NB4 (cell line): ENCODE data around the gene MBTPS2.

Source experiments
- DNase-seq: peaks from one replicate; pipeline ENCODE4 v3.0.0; 2010; ENCODE audit warnings: low read depth
- H3K4me3 ChIP-seq: one replicate; pipeline ENCODE4 v1.5.1; 2011; ENCODE audit warnings: mild to moderate bottlenecking, low read depth, low read length, moderate library complexity
- CTCF ChIP-seq: IDR thresholded peaks from one replicate; pipeline ENCODE4 v1.5.1; 2012; ENCODE audit warnings: low read depth, low read length
- MAX ChIP-seq: IDR thresholded peaks from 2 replicates; pipeline ENCODE4 v1.6.1; 2011; ENCODE audit warnings: low read depth, low read length
- MYC ChIP-seq: IDR thresholded peaks from 2 replicates; pipeline ENCODE4 v1.6.1; 2011; ENCODE audit warnings: low read depth, low read length
- POLR2A ChIP-seq: IDR thresholded peaks from 2 replicates; pipeline ENCODE4 v1.6.1; 2011; ENCODE audit warnings: mild to moderate bottlenecking; ENCODE audit not compliant: insufficient read length; ENCODE audit errors: extremely low read depth

Gene MBTPS2

GRCh38 chrX:21847342-21847741 is 7.9 kb downstream of the MBTPS2 start:
- H3K4me3 ChIP-seq: no peak overlapping the region
- TF ChIP-seq MYC (no peak), MAX (no peak), POLR2A (no peak), CTCF (no peak)
- no peak for DNase-seq

GRCh38 chrX:21853578-21853977 is 14.2 kb downstream of the MBTPS2 start:
- no peak for TF ChIP-seq POLR2A
- TF ChIP-seq MYC: no peak
- no peak for TF ChIP-seq MAX
- no peak for TF ChIP-seq CTCF
- H3K4me3 ChIP-seq: no peak overlapping the region
- DNase-seq: no peak

- DNase-seq: no peak
- no peak within 1 kb of the TSS for H3K4me3 ChIP-seq
- TF ChIP-seq POLR2A (no peak), MAX (no peak)
These were observed 16.6 kb downstream of the MBTPS2 start, which contains the start of gene YY2 for GRCh38 chrX:21855937-21856415. TSS of gene YY2 (plus strand) at chrX:21855987. CDS start at chrX:21856485, 498 bp downstream.

- no peak overlapping the region for H3K4me3 ChIP-seq
- no peak for TF ChIP-seq POLR2A
- TF ChIP-seq MYC: no peak
- no peak for TF ChIP-seq MAX
- no peak for TF ChIP-seq CTCF
- DNase-seq: peak; percentile 14
These were observed 17.1 kb downstream of the MBTPS2 start for GRCh38 chrX:21856504-21856903.

- no peak for TF ChIP-seq MYC
- TF ChIP-seq CTCF: no peak
- TF ChIP-seq POLR2A: no peak
- TF ChIP-seq MAX: no peak
- H3K4me3 ChIP-seq: no peak overlapping the region
- no peak for DNase-seq
These were observed 23.8 kb downstream of the MBTPS2 start for GRCh38 chrX:21863241-21863640.

- no peak overlapping the region for H3K4me3 ChIP-seq
- no peak for DNase-seq
- no peak for TF ChIP-seq CTCF
- TF ChIP-seq POLR2A: no peak
- no peak for TF ChIP-seq MAX
- no peak for TF ChIP-seq MYC
These were observed 26.0 kb downstream of the MBTPS2 start for GRCh38 chrX:21865436-21865835.
